Astrocyte (in vitro differentiated cells and primary cell): ENCODE results near the gene C11orf71. TPM values are rescaled to one million over a fixed set of nuclear protein-coding genes. Genes with fewer than 3 reads are reported as not detected.
A peak's percentile ranks its signal among the peaks of the same experiment; 100 is the strongest.

Experiments used
- DNase-seq: peaks from one replicate; pipeline ENCODE4 v3.0.0-alpha.2; 2010; ENCODE audit warnings: low read depth
- FAIRE-seq: peaks from 2 replicates; lab custom pipeline; 2011; peaks lifted over from hg19 to GRCh38; lab: Jason Lieb, UNC
- H2AFZ ChIP-seq: 2 replicates; pipeline ENCODE4 v1.6.0; 2012; ENCODE audit warnings: low read depth, low read length, inconsistent platforms
- H3K27ac ChIP-seq: 2 replicates; pipeline ENCODE4 v1.5.1; 2011; ENCODE audit warnings: low read depth, low read length, inconsistent platforms
- H3K27me3 ChIP-seq: 2 replicates; pipeline ENCODE4 v1.6.0; 2011; ENCODE audit warnings: low read length, inconsistent platforms; ENCODE audit not compliant: insufficient read depth
- H3K36me3 ChIP-seq: 2 replicates; pipeline ENCODE4 v1.5.1; 2011; ENCODE audit warnings: low read length, inconsistent platforms; ENCODE audit not compliant: insufficient read depth
- H3K4me1 ChIP-seq: 2 replicates; pipeline ENCODE4 v1.5.1; 2011; ENCODE audit warnings: low read length, inconsistent platforms; ENCODE audit not compliant: insufficient read depth
- H3K4me2 ChIP-seq: 2 replicates; pipeline ENCODE4 v1.6.0; 2012; ENCODE audit warnings: low read length, inconsistent platforms
- H3K4me3 ChIP-seq: 2 replicates; pipeline ENCODE4 v1.5.1; 2011; ENCODE audit warnings: low read depth, mild to moderate bottlenecking, low read length, inconsistent platforms; ENCODE audit not compliant: insufficient read depth
- H3K79me2 ChIP-seq: 2 replicates; pipeline ENCODE4 v1.6.0; 2012; ENCODE audit warnings: mild to moderate bottlenecking, low read length, inconsistent platforms; ENCODE audit not compliant: insufficient read depth
- H3K9ac ChIP-seq: 2 replicates; pipeline ENCODE4 v1.6.0; 2012; ENCODE audit warnings: mild to moderate bottlenecking, low read length, inconsistent platforms
- H3K9me3 ChIP-seq: 2 replicates; pipeline ENCODE4 v1.5.1; 2012; ENCODE audit warnings: low read depth, mild to moderate bottlenecking, low read length, inconsistent platforms; ENCODE audit not compliant: insufficient read depth
- H4K20me1 ChIP-seq: 2 replicates; pipeline ENCODE4 v1.6.0; 2012; ENCODE audit warnings: low read length, inconsistent platforms; ENCODE audit not compliant: insufficient read depth
- H3K27ac Mint-ChIP-seq: one replicate; pipeline ENCODE4 v1.8.0; 2021; ENCODE audit warnings: mild to moderate bottlenecking, mixed read lengths; ENCODE audit not compliant: unreplicated experiment
- H3K27me3 Mint-ChIP-seq: one replicate; pipeline ENCODE4 v1.8.0; 2021; ENCODE audit warnings: low read depth, mixed read lengths; ENCODE audit not compliant: unreplicated experiment
- H3K36me3 Mint-ChIP-seq: one replicate; pipeline ENCODE4 v1.8.0; 2021; ENCODE audit warnings: low read depth, mixed read lengths; ENCODE audit not compliant: unreplicated experiment
- H3K4me1 Mint-ChIP-seq: one replicate; pipeline ENCODE4 v1.8.0; 2021; ENCODE audit warnings: low read depth, mixed read lengths; ENCODE audit not compliant: unreplicated experiment
- H3K4me3 Mint-ChIP-seq: one replicate; pipeline ENCODE4 v1.8.0; 2021; ENCODE audit warnings: mild to moderate bottlenecking, moderate library complexity, mixed read lengths; ENCODE audit not compliant: unreplicated experiment
- H3K9me3 Mint-ChIP-seq: one replicate; pipeline ENCODE4 v1.8.0; 2021; ENCODE audit warnings: mild to moderate bottlenecking, mixed read lengths; ENCODE audit not compliant: unreplicated experiment
- CTCF ChIP-seq: IDR thresholded peaks from 2 replicates; pipeline ENCODE4 v1.5.1; 2011; ENCODE audit warnings: low read depth, mild to moderate bottlenecking, inconsistent platforms, low read length, moderate library complexity; ENCODE audit not compliant: insufficient read depth
- EZH2 ChIP-seq: IDR thresholded peaks from 2 replicates; pipeline ENCODE4 v1.6.1; 2012; ENCODE audit warnings: mild to moderate bottlenecking, low read length, inconsistent platforms; ENCODE audit not compliant: insufficient read depth
- total RNA-seq: library from RNA; stranded (reverse); gene quantifications from 2 replicates; pipeline ENCODE4 v1.2.1, GENCODE V29; 2021

The C11orf71 gene
- total RNA-seq, 1 donor from 2014 or later: 2.2 TPM

- FAIRE-seq (peak; percentile 9), DNase-seq (no peak)
- Histone ChIP-seq H3K27ac (peak overlapping the region; percentile 94), H3K9me3 (no peaks in the 10 kb centered on the region), H3K4me2 (peak overlapping the region; percentile 78), H3K4me1 (peaks cover 25% of the 10 kb centered on the region), H2AFZ (peak overlapping the region; percentile 14), H3K79me2 (no peaks in the 10 kb centered on the region), H3K9ac (peak overlapping the region; percentile 76), H3K36me3 (no peaks in the 10 kb centered on the region), H4K20me1 (no peaks in the 10 kb centered on the region), H3K4me3 (peak overlapping the region; percentile 6), H3K27me3 (no peaks in the 10 kb centered on the region)
- Mint-ChIP-seq H3K27ac (peak overlapping the region; percentile 94), H3K4me3 (no peak overlapping the region), H3K27me3 (peaks cover 3% of the 10 kb centered on the region), H3K36me3 (no peaks in the 10 kb centered on the region), H3K4me1 (peaks cover 23% of the 10 kb centered on the region), H3K9me3 (no peaks in the 10 kb centered on the region)
- TF ChIP-seq CTCF (no peak), EZH2 (no peak)
These were observed 32.9 kb downstream of the C11orf71 start for GRCh38 chr11:114367244-114367957.

- no peak for TF ChIP-seq CTCF
- no peak for TF ChIP-seq EZH2
- Histone ChIP-seq H3K79me2 (no peaks in the 10 kb centered on the region), H3K27ac (peak overlapping the region; percentile 94), H3K27me3 (no peaks in the 10 kb centered on the region), H2AFZ (no peak overlapping the region), H3K4me2 (peak overlapping the region; percentile 78), H3K9ac (peak overlapping the region; percentile 76), H3K9me3 (no peaks in the 10 kb centered on the region), H3K4me1 (peaks cover 25% of the 10 kb centered on the region), H4K20me1 (no peaks in the 10 kb centered on the region), H3K4me3 (peak overlapping the region; percentile 16), H3K36me3 (no peaks in the 10 kb centered on the region)
- Mint-ChIP-seq H3K4me1 (peaks cover 23% of the 10 kb centered on the region), H3K36me3 (no peaks in the 10 kb centered on the region), H3K27me3 (peaks cover 1% of the 10 kb centered on the region), H3K27ac (peak overlapping the region; percentile 94), H3K4me3 (no peak overlapping the region), H3K9me3 (no peaks in the 10 kb centered on the region)
- DNase-seq: peak; percentile 88
- FAIRE-seq: peak; percentile 98
These were observed 33.7 kb downstream of the C11orf71 start for GRCh38 chr11:114366331-114367243.
